Kidney epithelial cell (primary cell): ENCODE data around the gene SCP2D1. TPM values are rescaled to one million over a fixed set of nuclear protein-coding genes. Genes with fewer than 3 reads are reported as not detected.

ENCODE experiments used
- DNase-seq: peaks from one replicate; pipeline ENCODE4 v3.0.0-alpha.2; 2010; ENCODE audit warnings: low read depth
- H3K27me3 ChIP-seq: 2 replicates; pipeline ENCODE4 v1.6.0; 2011; ENCODE audit warnings: low read length; ENCODE audit not compliant: control insufficient read depth, insufficient read depth
- H3K36me3 ChIP-seq: 2 replicates; pipeline ENCODE4 v1.5.1; 2011; ENCODE audit warnings: low read length; ENCODE audit not compliant: control insufficient read depth, insufficient read depth
- H3K4me3 ChIP-seq: 2 replicates; pipeline ENCODE4 v1.5.1; 2011; ENCODE audit warnings: low read depth, mild to moderate bottlenecking, control low read depth, low read length
- total RNA-seq: library from RNA; depleted of rRNA; stranded (reverse); fragments of >200 nt; gene quantifications from 2 replicates; pipeline ENCODE4 v1.2.3, GENCODE V29; 2015
- TF ChIP-seq, protein P1 (sequence below): IDR thresholded peaks from 2 replicates; pipeline ENCODE4 v1.5.1; 2011; ENCODE audit warnings: mild to moderate bottlenecking, moderate library complexity, low read length, control low read depth, inconsistent platforms; ENCODE audit not compliant: insufficient read depth, poor library complexity, severe bottlenecking

SCP2D1 gene
- not detected in 2 replicates for total RNA-seq

DNA sequence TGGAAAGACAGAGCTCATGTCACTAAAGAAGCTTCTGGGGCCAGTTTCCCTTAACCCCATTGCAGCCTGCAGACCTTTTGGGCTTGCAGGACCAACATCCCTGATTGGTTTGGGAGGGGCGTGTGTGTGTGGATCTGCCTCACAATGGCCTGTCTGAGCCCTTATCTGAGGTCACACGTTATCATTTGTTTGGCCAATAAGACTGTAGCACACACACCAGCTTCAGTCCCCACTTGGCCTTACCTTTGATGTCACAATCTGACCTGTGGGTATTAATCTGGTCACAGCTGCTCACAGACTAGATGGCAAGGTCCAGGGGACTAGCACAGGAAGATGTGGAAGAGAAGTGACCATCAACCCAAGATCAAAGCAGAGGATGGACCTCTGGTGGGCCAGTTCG lies at the start of gene SCP2D1:
Gene SCP2D1 (plus strand): TSS at position 301 of the 400 bp plus-strand sequence. CDS start 33 bp downstream, at position 334.
- TF ChIP-seq, protein P1, sequence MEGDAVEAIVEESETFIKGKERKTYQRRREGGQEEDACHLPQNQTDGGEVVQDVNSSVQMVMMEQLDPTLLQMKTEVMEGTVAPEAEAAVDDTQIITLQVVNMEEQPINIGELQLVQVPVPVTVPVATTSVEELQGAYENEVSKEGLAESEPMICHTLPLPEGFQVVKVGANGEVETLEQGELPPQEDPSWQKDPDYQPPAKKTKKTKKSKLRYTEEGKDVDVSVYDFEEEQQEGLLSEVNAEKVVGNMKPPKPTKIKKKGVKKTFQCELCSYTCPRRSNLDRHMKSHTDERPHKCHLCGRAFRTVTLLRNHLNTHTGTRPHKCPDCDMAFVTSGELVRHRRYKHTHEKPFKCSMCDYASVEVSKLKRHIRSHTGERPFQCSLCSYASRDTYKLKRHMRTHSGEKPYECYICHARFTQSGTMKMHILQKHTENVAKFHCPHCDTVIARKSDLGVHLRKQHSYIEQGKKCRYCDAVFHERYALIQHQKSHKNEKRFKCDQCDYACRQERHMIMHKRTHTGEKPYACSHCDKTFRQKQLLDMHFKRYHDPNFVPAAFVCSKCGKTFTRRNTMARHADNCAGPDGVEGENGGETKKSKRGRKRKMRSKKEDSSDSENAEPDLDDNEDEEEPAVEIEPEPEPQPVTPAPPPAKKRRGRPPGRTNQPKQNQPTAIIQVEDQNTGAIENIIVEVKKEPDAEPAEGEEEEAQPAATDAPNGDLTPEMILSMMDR, result no peak
- no peak for DNase-seq
- Histone ChIP-seq H3K4me3 (no peak within 1 kb of the TSS), H3K36me3 (no peaks in the 10 kb centered on the region), H3K27me3 (no peaks in the 10 kb centered on the region)

DNA sequence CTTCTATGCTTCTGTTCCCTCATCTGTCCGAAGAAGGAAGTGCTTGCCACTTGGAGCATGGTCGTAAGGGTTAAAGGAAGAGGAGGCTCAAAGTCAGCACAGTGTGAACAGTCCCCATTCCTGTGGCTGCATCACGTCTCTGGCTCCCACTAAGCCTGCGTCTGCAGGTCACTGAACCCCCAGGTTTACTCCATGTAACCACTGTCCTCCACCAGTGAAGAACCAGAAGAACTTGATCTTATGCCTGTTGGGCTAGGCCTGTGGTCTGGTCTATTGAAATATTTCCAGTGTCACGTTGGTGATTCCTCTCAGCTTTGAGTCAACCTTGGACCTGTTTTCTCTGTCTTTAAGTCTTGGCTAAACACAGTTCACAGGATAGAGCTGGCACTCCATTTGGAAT lies 45.9 kb upstream of the SCP2D1 start:
- no peak for DNase-seq
- no peaks in the 10 kb centered on the region for H3K36me3 ChIP-seq
- H3K4me3 ChIP-seq, result no peak overlapping the region
- TF ChIP-seq, protein P1, result no peak
- H3K27me3 ChIP-seq, result no peaks in the 10 kb centered on the region

DNA sequence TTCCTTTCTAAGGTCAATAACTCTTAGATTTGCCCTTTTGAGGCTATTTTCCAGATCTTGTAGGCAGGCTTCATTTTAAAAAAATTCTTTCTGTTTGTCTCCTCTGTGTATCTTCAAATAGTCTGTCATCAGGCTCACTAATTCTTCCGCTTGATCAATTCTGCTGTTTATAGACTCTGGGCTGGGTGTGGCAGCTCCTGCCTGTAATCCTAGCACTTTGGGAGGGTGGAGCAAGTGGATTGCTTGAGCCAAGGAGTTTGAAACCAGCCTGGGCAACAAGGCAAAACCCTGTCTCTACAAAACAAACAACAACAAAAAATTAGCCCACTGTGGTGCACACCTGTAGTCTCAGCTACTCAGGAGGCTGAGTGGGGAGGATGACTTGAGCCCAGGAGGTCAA lies 40.0 kb upstream of the SCP2D1 start:
- Histone ChIP-seq H3K4me3 (no peak overlapping the region), H3K36me3 (no peaks in the 10 kb centered on the region), H3K27me3 (no peaks in the 10 kb centered on the region)
- TF ChIP-seq, protein P1, result no peak
- no peak for DNase-seq

DNA sequence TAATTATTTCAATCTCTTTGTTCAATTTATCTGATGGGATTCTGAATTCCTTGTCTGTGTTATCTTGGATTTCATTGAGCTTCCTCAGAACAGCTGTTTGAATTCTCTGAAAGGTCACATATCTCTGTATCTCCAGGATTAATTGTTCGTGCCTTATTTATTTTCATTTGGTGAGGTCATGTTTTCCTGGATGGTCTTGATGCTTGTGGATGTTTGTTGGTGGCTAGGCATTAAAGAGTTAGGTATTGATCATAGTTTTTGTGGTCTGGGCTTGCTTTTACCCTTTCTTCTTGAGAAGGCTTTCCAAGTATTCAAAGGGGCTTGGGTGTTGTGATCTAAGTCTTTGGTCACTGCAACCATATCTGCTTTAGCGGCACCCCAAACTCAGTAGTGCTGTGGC lies 39.4 kb upstream of the SCP2D1 start:
- H3K27me3 ChIP-seq, result no peaks in the 10 kb centered on the region
- TF ChIP-seq, protein P1, result no peak
- H3K36me3 ChIP-seq, result no peaks in the 10 kb centered on the region
- DNase-seq, result no peak
- no peak overlapping the region for H3K4me3 ChIP-seq

DNA sequence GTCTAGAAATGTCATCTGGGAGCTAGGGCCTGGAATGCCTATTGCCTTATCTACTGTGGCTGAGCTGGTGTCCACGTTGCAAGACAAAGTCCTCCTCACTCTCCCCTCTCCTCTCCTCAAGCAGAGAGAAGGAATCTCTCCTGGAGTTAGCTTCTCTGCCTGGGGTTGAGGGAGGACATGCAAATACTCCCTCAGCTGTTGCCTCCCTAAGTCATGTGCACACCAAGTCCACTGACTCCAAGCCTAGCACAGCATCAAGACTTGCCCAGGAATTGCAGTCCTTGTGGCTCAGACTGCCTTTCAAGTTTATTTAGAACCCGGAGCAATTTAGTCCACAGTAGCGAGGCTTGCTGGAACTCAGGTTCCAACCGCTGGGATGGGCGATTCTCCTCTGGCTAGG lies 38.0 kb upstream of the SCP2D1 start:
- no peaks in the 10 kb centered on the region for H3K27me3 ChIP-seq
- no peak for DNase-seq
- H3K36me3 ChIP-seq, result no peaks in the 10 kb centered on the region
- no peak overlapping the region for H3K4me3 ChIP-seq
- TF ChIP-seq, protein P1, result no peak

DNA sequence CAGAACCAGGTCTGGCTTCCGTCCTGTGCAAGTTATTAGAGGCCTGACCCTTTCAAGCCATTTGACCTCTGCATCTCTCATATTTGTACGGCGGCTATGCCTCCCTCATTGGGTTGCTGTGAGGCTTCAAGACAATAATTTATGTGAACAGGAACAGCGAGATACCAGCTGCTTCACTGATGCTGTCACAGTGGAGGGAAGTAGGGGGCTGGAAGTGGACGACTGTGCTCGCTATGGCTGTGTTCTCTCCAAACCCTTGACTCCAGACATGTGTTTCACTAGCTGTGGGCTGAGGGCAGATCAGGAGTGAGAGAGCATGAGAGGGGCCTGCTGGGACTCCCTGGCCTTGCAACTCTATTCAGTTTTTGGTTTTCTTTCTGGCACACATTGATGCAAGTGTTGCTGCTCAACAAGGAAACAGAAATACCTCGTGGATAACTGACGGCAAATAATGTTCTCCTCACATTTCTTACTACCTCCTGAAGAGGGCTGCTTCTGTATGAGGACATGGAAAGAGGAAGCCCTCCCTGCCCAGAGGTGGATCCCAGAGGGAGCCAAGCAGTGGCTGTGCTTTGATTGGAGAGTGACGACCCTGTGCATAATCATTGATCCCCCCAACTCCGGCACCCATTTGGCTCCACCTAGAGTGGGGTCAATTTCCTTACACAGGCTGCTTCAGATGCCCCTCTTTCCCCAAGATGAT lies 34.7 kb upstream of the SCP2D1 start:
- no peaks in the 10 kb centered on the region for H3K36me3 ChIP-seq
- TF ChIP-seq, protein P1, result no peak
- no peak for DNase-seq
- no peaks in the 10 kb centered on the region for H3K27me3 ChIP-seq
- no peak overlapping the region for H3K4me3 ChIP-seq
